NCI-H146 treated with DMSO at 0.1 percent for 48 hours (cell line): ENCODE results near the gene EDNRA.

Source experiments
- DNase-seq: peaks from one replicate; lab custom pipeline; 2025; ENCODE audit not compliant: unreplicated experiment; lab: John Stamatoyannopoulos, UW

The EDNRA gene

GRCh38 chr4:147538711-147539110, 57.8 kb downstream of the EDNRA start:
- no peak for DNase-seq

GRCh38 chr4:147539959-147540358, 59.1 kb downstream of the EDNRA start:
- no peak for DNase-seq

- no peak for DNase-seq
These were observed 61.5 kb downstream of the EDNRA start for GRCh38 chr4:147542229-147542990.

GRCh38 chr4:147543034-147543433, 62.1 kb downstream of the EDNRA start:
- DNase-seq: no peak

- DNase-seq: no peak
These were observed 65.5 kb downstream of the EDNRA start for GRCh38 chr4:147546349-147546748.

GRCh38 chr4:147547314-147548056, 66.6 kb downstream of the EDNRA start:
- no peak for DNase-seq

- no peak for DNase-seq
These were observed 67.4 kb downstream of the EDNRA start for GRCh38 chr4:147548256-147548655.

- DNase-seq: no peak
These were observed 69.8 kb downstream of the EDNRA start for GRCh38 chr4:147550626-147551246.

- no peak for DNase-seq
These were observed 79.7 kb downstream of the EDNRA start for GRCh38 chr4:147560625-147561024.

GRCh38 chr4:147566762-147567161, 85.9 kb downstream of the EDNRA start:
- DNase-seq: no peak

GRCh38 chr4:147567276-147567675, 86.4 kb downstream of the EDNRA start:
- DNase-seq: no peak

- DNase-seq: no peak
These were observed 89.7 kb downstream of the EDNRA start for GRCh38 chr4:147570616-147571015.

- no peak for DNase-seq
These were observed 90.3 kb downstream of the EDNRA start for GRCh38 chr4:147571036-147571770.

GRCh38 chr4:147576084-147576483, 95.2 kb downstream of the EDNRA start:
- DNase-seq: no peak

- DNase-seq: no peak
These were observed 97.2 kb downstream of the EDNRA start for GRCh38 chr4:147578051-147578476.

- DNase-seq: no peak
These were observed 97.7 kb downstream of the EDNRA start for GRCh38 chr4:147578593-147578992.

GRCh38 chr4:147580396-147580795, 99.5 kb downstream of the EDNRA start:
- no peak for DNase-seq

- no peak for DNase-seq
These were observed 100.9 kb downstream of the EDNRA start for GRCh38 chr4:147581606-147582350.

- no peak for DNase-seq
These were observed 101.6 kb downstream of the EDNRA start for GRCh38 chr4:147582386-147583060.

GRCh38 chr4:147583876-147584275, 103.0 kb downstream of the EDNRA start:
- DNase-seq: no peak
